Activated CD8-positive, alpha-beta memory T cell treated with anti-CD3 and anti-CD28 coated beads, Interleukin-2, amount 50 U/mL, for 48 hours (primary cell): Measurements from ENCODE around the gene F2RL3.
A peak's percentile ranks its signal among the peaks of the same experiment; 100 is the strongest.

ENCODE experiments used
- DNase-seq: peaks from one replicate; pipeline ENCODE4 v3.0.0-alpha.2; 2020

The F2RL3 gene

DNA sequence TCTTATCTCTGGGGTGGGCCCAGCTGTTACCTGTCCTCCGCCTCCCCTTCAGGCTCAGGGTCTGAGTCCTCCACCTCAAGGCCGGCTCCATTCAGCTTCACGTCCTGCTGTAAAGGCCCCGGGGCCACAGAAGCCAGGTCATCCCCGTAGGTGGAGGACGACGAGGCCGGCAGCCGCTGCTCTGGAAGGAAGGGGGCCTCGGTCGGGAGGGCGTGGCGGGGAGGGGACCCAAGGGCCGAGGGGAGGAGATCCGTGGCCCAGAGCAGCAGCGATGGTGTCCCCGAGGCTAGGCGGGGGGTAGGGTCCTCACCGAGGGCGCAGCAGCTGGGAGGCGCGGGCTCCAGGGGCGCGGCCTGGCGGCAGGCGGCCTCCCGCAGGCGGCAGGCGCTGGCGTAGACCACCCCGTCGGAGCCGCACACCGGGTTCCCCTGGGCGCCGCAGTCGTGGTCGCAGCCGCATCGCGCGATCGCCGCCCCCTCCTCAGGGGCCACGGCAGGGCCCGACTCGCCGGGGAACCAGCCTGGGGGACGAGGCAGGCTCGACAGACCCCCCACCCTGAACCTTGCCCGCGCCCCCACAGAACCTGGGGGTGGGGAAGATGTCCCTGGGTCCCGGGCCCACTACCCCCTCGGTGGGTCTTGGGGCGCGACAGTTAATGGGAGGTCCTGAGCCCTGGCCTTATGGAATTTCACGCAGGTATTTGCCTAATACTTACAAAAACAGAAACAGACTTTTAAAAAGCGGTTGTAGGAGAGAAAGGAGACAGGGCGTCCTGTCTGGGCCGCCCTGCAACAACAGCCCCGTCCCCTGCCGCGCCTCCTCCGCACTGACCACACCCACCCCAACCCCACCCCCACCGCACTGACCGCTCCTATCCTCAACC lies 7.6 kb downstream of the F2RL3 start:
- no peak for DNase-seq

DNA sequence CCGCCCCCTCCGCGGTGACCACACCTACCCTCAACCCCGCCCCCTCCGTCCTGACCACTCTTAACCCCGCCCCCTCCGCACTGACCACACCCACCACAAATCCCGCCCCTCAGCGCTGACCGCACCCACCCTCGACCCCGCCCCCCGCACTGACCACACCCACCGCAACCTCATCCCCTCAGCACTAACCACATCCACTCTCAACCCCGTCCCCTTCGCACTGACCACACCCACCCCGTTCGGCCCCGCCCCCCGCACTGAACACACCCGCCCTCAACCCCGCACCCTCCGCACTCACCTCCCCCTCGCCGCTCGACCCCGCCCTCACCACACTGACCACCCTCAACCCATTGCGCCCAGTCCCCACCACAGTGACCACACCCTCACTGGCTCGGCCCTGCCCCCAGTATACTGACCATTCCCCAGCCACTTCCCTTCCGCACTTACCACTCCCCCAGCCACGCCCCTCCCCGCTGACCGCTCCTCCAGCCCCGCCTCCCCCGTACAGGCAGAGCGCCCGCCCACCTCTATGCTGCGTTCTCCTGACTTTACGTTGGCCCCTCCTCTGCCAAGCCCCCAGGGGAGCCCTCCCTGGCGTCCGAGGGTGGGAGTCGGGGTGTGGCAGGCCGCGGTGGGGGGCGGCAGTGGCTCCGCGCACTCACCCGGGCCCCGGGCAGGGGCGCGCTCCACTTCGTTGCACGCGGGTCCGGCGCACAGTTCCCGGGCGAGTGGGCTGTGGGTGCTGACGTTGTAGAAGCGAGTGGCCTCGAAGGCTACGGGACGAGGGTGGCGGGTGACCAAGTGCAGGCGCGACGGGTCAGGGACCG lies 8.4 kb downstream of the F2RL3 start:
- peak; percentile 90 for DNase-seq

DNA sequence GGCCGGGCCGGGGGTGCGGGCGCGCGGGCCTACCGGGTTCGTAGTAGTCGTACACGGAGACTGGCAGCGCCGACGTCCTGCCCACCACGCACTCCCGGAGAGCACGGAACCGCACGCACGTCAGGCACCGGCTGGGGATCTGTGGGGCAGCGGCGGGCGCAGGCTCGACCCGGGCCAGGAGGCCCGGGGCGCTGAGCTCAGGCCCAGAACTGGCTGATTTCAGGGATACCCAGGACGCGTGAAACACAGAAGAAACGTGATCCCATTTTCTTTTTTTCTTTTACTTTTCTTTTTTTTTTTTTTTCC lies 9.0 kb downstream of the F2RL3 start:
- no peak for DNase-seq

DNA sequence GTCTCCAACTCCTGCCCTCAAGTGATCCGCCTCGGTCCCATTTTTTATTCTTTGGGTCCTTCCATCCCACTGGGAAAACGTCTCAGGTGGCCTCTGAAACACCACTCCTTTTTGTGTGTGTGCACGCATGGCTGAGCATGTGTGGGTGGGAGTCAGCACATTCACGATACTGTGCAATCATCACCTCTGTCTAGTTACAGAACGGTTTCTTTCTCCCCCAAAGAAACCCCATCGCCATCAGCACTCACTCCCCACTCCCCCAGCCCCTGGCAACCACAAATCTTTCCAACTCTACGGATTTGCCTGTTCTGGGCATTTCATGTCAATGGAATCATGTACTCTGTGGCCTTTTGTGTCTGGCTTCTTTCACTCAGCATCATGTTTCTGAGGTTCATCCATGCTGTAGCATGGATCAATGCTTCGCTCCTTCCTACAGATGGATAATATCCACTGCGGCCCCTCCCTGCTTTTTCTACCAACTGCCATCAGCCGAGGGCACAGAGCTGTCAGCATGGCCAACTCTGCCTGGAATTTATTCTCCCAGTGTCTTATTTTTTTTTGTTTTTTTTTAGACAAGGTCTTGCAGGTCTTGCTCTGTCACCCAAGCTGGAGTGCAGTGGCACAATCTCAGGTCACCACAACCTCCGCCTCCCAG lies 9.7 kb downstream of the F2RL3 start:
- no peak for DNase-seq

DNA sequence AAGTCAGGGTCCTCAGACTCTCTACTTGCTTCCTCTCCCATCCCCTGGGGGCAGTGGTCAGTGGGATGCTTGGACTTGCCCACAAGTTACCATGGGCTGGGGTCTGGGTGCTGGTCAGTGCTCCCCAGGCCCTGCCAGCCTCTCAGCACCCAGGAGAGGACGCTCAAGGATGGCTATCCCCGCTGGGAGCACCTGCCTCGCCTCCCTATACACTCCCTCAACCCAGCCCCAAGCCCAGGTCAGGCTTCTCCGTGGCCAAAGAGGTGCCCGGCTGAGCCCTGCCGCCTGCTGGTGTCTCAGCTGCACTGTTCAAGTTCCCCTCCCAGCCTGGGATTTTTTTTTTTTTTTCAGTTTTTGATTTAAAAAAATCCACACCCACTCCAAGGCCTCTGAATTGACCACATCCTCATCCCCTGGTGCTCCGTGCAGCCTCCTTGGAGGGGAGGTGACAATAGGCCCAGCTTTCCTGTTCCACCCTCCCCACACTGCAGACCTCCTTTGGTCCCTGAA lies 10.8 kb downstream of the F2RL3 start:
- no peak for DNase-seq

DNA sequence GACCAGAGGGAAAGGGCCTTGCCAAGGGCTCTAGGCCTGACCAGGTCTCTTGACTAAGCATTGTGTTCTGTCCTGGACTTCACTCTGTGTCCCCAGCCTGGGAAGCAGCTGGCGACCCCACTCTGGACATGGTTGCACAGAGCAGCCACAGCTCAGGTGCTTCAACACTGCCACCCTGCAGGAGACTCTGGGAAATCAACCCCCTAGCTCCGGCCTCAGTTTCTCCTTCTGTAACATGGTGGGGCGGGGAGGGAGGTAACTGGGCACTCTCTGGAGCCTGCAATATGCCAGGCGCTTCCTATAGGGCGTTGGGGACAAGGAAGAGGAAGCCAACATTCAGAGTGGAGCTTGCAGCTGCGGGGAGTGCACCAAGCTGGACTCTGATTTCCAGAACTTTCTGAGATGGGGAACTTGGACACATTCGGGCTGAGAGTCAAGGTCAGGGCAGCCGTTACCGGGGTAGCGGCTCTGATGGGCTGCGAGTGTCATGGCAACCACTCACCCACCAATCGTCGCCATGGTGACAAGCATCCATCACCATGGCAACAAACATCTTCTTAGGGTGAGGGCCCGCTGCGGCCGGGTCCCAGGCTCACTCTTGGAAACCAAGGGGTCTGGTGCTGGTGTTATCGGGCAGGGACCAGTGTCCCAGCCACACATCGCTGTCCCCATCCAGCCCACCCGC lies 12.8 kb downstream of the F2RL3 start:
- DNase-seq = no peak

DNA sequence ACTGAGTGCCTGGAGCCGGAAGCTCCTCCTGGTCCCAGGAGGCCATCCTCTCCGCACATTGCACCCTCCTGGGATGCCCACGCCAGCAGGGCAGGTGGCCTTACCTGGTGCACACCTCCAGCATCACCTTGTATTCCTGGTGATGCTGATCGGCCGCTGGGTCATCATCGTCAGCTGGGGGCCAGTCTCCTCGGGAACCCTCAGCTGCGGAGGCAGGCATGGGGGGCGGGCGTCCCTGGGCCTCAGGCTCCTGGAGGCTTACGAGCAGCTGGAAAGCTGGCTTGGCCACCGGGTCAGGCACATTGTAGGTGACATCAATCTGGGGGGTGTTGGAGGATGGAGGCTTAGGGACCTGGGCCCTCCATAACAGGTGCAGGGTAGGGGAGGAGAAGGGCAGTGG lies 13.7 kb downstream of the F2RL3 start:
- DNase-seq = no peak

DNA sequence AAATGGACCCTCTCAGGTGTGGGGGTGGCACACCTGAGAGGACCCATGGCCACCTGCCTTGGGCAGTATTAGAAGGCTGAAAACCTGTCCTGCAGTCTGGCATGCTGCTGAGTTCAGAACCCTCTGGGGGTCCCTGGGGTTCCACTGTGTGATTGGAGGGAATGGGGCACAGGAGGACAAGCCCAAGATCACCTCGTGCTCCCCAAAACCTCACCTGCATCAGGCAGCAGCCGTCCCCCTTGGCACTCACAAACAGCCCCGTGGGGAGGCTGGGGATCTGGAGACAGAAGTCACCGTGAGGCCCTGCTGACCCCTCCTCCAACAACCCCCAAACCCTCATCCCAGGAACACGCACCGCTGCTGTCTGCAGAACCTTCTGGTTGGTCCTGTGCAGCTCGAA lies 14.5 kb downstream of the F2RL3 start:
- no peak for DNase-seq

DNA sequence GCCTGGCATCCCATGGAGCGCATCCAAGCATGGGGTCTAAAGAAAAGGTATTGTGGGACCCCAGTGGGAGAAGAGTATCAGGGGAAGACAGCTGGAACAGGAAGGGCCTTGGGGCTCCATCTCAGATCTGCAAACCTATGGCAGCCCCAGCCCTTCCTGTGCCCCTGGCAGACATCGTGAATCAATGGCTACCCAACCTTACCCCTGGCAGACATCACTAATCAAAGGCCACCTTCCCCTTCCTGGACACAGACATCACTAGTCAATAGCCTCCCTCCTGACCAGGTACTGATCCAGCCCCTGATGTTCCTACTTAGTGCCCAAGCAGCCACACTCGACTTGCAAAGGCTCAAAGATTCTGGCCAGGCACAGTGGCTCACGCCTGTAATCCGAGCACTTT lies 15.8 kb downstream of the F2RL3 start:
- DNase-seq = no peak

DNA sequence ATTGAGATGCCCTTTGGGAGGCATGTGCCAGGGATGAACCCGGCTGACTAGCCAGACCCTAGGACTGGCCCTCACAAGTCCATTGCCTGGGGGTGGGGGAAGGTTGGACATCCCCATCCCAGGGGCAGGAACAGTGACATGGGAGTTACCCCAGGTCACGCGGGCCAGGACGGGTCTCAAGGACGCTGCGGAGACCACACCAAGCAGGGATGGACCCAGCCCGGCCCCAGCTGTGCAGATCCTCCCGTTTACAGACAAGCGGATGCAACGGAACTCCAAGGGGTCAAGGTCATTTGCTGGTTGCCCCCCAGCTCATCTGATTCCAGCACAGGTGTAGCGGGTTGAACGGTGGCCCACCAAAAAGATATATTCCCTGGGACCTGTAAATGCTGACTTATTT lies 20.0 kb downstream of the F2RL3 start:
- DNase-seq = no peak

DNA sequence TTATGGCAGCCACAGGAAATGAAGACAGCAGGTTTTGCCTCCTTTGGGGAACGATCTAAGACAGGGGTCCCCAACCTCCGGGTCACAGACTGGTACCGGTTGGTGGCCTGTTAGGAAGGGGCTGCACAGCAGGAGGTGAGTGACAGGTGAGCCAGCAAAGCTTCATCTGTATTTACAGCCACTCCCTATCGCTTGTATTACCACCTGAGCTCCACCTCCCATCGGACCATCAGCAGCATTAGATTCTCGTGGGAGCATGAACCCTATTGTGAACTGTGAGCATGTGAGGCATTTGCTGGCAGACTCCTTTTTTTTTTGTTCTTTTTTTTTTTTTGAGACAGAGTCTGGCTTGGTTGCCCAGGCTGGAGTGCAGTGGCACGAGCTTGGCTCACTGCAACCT lies 22.2 kb downstream of the F2RL3 start:
- no peak for DNase-seq

DNA sequence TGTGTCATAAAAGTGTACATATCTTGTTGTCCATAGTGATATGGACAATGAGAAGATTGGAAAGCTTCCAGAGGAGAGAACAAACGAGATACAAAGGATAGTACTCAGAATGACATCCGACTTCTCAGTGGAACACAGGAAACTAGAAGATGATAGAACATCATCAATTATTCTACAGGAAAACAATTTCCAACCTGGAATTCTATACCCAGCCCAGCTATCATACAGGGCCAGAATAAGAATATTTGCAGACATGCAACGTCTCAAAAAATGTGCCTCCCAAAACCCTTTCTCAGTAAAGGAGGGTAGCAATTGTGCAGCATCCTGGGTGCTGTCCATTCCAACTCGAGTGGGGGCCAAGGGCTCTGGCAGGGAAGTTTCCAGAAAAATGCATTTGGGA lies 24.0 kb downstream of the F2RL3 start:
- DNase-seq = no peak

DNA sequence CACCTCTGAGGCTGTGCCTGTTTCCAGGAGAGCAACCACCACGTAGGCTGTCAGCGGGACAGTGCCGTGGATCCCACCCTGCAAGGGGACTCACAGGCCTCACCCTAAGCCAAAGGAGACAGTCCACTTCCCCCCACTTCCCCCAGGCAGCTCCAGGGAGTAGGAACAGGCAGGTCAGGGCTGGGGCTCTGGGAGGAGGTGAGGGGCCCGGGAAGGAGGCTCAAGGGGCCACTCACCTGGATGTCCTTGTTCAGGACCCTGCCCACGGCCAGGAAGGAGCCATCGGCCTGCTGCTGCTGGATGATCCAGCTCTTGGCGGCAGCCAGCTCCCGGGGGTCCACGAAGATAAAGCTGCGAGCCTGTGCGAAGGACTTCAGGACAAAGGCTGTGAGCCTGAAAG lies 25.6 kb downstream of the F2RL3 start:
- DNase-seq = no peak

DNA sequence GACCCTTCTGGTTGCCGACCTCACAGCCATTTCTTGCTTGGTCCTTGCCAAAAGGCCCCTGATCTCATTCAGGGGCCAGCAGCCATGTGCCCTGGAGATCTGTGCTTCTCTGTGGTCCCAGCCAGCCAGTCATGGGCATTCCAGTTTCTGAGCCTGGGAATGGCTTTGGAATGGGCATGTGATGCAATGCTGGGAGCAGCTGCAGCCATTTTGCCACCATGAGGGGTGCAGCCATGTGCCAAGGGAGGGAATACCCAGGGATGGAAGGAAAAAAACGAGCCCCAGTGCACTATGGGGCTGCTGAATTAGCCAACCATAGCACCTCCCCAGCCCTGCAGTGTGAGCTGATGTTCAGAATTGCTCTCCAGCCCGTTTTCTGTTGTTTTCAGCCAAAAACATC lies 26.3 kb downstream of the F2RL3 start:
- no peak for DNase-seq

DNA sequence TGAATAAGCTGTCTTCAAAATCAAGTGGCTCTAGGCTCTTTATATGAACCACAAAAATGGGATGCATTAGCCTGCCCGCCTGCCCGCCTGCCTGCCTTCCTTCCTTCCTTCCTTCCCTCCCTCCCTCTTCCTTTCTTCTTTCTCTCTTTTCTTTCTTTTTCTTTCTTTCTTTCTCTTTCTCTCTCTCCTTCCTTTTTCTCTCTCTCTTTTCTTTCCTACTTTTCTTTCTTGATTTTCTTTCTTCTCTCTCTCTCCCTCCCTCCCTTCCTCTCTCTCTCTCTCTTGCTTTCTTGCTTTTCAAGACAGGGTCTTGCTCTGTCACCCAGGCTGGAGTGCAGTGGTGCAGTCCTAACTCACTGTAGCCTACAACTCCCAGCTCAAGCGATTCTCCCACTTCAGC lies 26.9 kb downstream of the F2RL3 start:
- DNase-seq = no peak

DNA sequence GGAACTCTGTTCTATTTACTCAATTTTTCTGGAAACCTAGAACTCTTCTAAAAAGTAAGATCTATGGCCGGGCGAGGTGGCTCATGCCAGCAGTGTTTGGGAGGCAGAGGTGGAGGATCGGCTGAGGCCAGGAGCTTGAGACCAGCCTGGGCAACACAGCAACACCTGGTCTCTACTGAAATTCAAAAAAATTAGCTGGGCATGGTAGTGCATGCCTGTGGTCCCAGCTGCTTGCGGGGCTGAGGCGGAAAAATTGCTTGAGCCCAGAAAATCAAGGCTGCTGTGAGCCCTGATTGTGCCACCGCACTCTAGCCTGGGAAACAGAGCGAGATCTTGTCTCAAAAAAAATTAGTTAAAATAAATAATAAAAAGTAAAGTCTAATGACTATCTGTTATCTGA lies 28.6 kb downstream of the F2RL3 start:
- DNase-seq = no peak

DNA sequence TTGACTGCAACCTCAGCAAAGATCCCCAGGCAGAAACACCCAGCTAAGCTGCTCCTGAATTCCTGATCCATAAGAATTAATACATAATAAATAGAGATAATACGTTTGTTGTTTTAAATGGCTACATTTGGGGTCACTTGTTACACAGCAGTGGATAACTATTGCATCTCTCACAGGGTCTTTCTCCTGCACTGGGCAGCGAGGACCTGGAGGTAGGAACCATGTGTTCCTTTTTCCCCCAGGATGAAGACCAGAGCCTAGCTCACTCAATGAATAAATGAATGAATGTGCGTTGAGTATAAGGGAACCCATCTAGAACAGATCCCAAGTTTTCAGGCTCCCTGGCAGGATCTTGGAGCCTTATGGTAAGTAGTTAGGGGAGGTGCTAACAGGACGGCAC lies 30.7 kb downstream of the F2RL3 start:
- no peak for DNase-seq

DNA sequence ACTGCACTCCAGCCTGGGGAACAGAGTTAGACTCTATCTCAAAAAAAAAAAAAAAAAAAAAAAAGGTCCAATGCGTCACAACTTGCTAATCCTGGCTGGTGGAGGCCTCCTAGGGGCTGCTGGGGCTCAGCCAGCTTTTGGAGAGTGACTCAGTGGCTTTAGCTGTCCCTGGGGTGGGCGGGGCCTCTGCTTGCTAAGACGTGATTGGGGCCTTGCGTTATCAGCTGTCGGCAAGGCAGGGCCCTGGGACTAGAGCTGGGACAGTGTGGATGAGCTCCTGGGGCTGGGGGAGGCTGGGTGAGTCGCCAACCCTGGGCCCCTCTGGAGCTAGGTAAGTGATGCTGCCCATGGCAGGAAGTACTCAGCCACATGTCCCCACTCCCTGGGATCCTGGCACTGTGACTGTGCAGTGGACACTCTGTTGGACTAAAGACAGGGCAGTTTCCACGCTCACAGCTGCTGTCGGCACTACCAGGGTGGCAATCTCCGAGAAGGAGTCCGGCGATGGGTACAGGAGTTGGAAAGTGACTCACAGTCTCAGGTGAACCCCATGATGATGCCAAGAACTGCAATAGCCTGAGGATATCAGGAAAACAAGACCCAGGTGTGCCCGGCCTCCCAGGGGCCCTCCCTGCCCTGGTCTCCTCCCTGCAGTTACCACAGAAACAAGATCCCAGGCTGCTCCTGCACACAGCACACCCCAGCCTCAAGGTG lies 32.2 kb downstream of the F2RL3 start:
- no peak for DNase-seq

DNA sequence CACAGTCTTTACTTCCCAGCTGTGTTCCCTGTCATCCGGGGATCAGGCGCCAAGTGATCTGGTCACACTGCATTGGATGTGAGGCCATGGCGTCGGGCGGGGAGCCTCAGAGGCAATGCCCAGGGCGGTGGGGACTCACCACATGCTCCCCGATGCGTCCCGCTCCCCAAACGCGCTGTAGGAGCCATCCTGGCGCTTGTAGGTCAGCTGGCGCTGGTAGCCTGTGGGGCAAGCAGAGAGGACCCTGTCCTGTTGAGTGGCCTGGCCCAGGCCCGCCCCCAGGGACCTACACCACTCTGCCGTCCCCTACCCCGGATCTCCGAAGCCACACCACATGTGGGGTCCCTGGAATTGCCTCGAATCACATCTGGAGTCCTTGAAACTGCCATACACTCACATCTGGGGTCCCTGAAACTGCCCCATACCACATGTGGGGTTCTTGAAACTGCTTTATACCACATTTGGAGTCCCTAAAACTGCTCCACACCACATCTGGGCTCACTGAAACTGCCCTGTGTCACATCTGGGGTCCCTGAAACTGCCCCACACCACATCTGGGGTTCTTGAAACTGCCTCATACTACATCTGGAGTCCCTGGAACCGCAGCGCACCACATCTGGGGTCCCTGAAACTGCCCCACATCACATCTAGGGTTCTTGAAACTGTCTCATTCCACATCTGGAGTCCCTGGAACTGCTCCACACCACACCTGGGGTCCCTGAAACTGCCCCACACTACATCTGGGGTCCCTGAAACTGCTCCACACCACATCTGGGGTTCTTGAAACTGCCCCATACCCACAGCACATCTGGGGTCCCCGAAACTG lies 33.2 kb downstream of the F2RL3 start:
- no peak for DNase-seq

DNA sequence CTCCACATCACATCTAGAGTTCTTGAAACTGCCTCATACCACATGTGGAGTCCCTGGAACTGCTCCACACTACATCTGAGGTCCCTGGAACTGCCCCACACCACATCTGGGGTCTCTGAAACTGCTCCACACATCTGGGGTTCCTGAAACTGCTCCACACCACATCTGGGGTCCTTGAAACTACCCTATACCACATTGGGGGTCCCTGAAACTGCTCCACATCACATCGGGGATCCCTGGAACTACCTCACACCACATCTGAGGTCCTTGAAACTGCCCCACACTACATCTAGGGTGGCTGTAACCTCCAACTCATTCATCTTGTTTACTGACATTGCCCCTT lies 33.8 kb downstream of the F2RL3 start:
- DNase-seq = no peak

DNA sequence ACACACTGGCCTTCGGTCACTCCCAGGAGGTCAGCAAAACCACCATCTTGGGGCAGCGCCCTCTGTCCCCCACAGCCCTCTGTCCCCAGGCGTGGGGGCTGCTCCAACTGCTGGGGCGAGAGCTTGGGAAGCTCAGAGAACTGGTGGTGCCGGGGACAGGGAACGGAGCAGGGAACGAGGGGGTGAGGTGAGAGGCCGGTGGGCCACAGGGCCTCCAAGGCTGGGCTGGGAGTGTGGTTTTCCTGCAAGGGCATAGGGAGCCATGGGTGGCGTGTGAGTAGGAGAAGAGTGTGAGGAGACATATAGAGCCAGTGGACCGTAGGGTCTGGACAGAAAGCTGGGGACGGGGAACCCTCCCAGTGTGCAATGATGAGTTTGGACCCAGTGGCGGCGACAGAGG lies 34.1 kb downstream of the F2RL3 start:
- no peak for DNase-seq

DNA sequence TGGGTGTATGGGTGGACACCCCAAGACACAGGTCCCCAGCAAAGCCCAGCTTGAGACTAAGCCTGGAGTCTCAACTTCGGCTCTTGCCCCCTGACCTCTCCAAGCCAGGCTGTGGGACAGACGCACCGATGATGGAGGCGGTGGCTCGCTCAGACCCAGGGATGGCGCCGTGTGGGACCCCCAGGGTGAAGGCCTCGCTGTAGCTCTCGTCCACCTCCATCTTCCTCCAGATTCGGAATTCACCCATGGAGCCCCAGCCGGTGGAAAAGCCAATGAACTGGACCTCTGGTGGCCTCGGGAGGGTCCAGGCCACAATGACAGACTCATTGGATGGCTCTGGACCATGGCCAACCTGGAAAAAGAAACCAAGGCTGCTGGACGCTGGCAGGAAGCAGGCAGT lies 39.1 kb downstream of the F2RL3 start:
- DNase-seq = no peak
